ENCODE data around the gene PXT1.
"Not testable (repeated sequence)": the region's sequence is repeated elsewhere in the genome, so short reads cannot be mapped to it uniquely, and the experiment has no call there.

Gene PXT1

GRCh38 chr6:36442671-36443470, at the start of gene PXT1, which contains the start of gene KCTD20:
Gene PXT1 (minus strand): TSS chr6:36442854. CDS start chr6:36426082, 16,772 bp downstream.
Gene KCTD20 (plus strand): TSS chr6:36443000. CDS start chr6:36470098, 27,098 bp downstream.
- peak; percentile 61 for DNase-seq (ENCODE audit: low read depth)

- DNase-seq (ENCODE audit: low read depth), result no peak
Observed at GRCh38 chr6:36492092-36492491, 49.4 kb upstream of the PXT1 start.

DNA sequence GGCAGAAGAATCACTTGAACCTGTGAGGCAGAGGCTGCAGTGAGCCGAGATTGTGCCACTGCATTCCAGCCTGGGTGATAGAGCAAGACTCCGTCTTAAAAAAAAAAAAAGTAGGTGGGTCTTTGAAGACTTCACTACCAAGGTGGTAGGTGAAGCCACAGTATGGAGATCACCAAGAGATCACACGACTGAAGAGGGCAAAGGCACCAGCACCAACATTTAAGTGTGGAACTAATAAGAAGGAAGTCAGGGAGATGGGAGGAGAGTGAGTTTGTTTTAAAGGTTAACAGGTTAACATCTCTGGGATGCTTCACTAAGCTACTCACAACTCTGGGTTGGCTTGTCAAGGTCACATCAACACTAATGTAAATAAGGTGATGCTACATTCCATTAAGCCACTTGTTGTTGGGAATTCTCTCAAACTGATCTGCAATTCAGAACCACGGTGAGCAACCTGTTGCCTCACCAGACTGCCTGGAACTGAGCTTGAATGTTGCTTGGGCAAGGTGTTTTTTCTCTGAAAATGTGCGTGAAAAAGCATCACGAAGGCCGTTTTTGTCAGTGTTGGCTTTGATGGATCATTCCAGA, 48.8 kb upstream of the PXT1 start:
- no peak for DNase-seq (ENCODE audit: low read depth)

DNA sequence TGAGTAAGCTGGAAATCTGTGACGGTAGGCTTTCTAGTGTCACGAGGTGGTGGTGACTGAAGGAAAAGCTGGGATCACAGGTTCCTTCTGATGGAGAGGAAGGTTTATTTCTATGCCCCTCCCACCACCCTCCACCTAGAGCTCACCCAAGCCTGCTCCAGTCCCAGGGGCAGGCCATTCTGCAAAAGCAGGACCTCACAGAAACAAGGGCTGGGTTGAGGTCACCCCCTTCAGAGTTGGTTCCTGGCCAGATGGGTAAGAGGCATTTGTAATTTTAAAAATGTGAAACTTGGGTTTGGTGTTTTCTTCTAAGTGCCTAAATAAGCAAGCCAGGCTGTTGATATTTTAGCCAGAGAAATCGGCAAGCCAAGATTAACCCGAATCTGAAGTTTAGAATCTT, 46.8 kb upstream of the PXT1 start:
- DNase-seq (ENCODE audit: low read depth), result no peak

GRCh38 chr6:36488221-36488620, 45.6 kb upstream of the PXT1 start:
- no peak for DNase-seq (ENCODE audit: low read depth)

DNA sequence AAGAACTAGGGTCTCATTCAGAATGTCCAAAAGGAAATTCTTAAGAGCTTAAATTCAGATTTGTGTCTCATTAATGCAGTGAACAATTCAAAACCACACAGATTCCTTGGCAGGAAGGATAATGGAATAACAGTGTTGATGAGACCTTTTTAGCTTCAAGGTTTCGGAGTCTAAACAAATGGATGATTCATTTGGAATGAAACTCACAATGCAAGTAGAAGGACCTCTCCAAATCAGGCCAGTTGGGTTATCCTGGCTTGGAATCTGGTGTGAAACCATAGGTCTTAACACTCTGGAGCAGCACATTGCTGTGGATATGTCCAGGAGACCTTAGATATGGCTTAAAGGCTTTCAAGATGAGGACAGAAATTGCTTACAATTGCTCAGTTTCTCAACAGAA, 45.0 kb upstream of the PXT1 start:
- no peak for DNase-seq (ENCODE audit: low read depth)

- no peak for DNase-seq (ENCODE audit: low read depth)
Observed at GRCh38 chr6:36484736-36485135, 42.1 kb upstream of the PXT1 start.

- DNase-seq (ENCODE audit: low read depth), result not testable (repeated sequence)
Observed at GRCh38 chr6:36483326-36483725, 40.7 kb upstream of the PXT1 start.

GRCh38 chr6:36479256-36479655, 36.6 kb upstream of the PXT1 start:
- DNase-seq (ENCODE audit: low read depth), result no peak

DNA sequence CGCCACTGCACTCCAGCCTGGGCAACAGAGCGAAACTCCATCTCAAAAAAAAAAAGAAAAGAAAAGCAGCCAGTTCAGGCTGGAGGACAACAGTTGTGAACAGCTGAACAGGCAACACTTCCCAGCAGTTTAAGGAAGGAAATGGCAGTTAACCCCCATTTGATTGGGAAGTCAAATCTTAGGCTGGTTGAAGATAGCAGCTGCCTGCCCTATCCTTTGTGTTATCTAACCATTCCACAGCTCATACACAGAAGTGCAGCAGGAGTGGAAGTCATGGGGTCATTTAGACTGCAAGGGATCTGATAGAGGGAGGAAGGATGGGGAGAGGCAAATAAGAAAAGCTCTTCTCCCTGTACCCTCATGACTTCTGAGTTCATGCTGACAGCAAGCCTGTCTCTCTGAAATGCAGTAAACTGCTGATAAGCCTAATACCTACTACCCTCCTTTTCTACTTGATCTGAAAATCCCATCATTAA, 35.4 kb upstream of the PXT1 start:
- no peak for DNase-seq (ENCODE audit: low read depth)

GRCh38 chr6:36469946-36470345, 27.3 kb upstream of the PXT1 start:
- no peak for DNase-seq (ENCODE audit: low read depth)

- no peak for DNase-seq (ENCODE audit: low read depth)
Observed at GRCh38 chr6:36469148-36469661, 26.6 kb upstream of the PXT1 start.

- DNase-seq (ENCODE audit: low read depth), result no peak
Observed at GRCh38 chr6:36467625-36468024, 25.0 kb upstream of the PXT1 start.

- DNase-seq (ENCODE audit: low read depth), result no peak
Observed at GRCh38 chr6:36464233-36464632, 21.6 kb upstream of the PXT1 start.

GRCh38 chr6:36463676-36464075, 21.0 kb upstream of the PXT1 start:
- no peak for DNase-seq (ENCODE audit: low read depth)

GRCh38 chr6:36461646-36462045, 19.0 kb upstream of the PXT1 start:
- DNase-seq (ENCODE audit: low read depth), result no peak

DNA sequence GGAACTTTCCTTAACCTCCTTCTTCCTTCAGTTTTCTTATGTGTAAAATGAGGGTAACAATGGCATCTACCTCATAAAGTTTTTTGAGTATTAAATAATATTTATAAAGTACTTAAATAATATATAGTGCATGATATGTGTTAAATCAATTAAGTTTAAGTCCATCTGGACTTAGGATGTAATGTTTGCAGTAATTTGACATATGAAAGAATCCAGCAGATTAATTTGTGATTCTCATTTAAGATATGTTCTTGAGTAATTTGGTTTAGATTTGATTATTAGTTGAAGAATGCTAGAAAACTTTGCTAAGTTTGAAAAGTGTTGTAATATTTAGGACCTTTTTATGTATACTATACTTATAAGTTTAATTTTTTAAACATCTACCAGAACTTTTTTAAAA, 18.3 kb upstream of the PXT1 start:
- DNase-seq (ENCODE audit: low read depth), result no peak

DNA sequence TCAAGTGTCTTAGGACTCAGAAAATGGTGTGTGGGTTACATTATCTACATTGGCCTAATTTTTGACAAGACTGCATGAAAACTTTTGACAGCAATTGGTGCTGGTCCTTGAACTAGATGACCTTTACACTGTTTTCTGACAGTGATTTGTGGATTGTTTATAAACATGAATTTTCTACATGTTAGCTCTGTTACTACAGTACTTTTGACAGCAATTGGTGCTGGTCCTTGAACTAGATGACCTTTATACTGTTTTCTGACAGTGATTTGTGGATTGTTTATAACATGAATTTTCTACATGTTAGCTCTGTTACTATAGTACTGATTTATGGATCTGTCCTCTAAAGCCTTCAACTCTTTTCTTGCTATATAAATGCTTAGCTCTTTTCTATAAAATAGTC, 16.8 kb upstream of the PXT1 start:
- no peak for DNase-seq (ENCODE audit: low read depth)

DNA sequence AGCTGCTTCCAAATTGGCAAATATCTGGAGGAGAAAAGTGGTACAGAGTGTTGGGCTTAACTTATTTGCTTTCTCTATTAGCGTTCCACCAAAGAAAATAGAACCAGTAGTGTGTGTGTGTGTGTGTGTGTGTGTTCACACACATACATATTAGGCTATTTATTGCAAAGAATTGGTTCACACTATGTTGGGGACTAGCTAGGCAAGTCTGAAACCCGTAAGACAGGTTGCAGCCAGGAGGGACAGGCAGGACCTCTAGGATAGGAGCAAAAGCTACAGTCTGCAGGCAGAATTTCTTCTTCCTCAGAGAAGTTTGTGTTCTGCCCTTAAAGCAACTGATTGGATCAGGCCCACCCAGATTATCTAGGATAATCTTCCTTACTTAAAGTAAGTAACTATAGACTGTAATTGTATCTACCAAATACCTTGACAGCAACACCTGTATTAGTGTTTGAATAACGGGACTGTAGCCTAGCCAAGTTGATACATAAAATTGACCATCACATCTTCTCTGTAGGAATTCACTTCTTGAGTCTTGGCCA, 12.9 kb upstream of the PXT1 start:
- DNase-seq (ENCODE audit: low read depth), result no peak

DNA sequence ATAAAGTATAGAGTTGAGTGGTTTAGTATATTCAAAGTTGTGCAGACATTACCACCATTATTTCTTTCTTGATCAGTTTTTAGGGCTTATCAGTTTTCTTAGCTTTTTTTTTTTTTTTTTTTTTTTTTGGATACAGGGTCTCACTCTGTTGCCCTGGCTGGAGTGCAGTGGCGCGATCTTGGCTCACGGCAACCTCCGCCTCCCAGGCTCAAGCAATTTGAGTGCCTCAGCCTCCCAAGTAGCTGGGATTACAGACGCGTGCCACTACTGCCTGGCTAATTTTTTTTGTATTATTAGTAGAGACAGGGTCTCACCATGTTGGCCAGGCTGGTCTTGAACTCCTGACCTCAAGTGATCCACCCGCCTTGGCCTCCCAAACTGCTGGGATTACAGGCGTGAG, 10.2 kb upstream of the PXT1 start:
- DNase-seq (ENCODE audit: low read depth), result not testable (repeated sequence)

DNA sequence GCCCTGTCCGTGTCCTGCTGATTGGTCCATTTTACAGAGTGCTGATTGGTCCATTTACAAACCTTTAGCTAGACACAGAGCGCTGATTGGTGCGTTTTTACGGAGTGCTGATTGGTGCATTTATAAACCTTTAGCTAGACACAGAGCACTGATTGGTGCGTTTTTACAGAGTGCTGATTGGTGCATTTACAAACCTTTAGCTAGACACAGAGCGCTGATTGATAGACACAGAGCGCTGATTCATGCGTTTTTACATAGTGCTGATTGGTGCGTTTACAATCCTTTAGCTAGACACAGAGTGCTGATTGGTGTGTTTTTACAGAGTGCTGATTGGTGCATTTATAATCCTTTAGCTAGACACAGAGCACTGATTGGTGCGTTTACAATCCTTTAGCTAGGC, 6.5 kb upstream of the PXT1 start:
- DNase-seq (ENCODE audit: low read depth), result not testable (repeated sequence)

GRCh38 chr6:36445621-36446020, 3.0 kb upstream of the PXT1 start:
- no peak for DNase-seq (ENCODE audit: low read depth)

DNA sequence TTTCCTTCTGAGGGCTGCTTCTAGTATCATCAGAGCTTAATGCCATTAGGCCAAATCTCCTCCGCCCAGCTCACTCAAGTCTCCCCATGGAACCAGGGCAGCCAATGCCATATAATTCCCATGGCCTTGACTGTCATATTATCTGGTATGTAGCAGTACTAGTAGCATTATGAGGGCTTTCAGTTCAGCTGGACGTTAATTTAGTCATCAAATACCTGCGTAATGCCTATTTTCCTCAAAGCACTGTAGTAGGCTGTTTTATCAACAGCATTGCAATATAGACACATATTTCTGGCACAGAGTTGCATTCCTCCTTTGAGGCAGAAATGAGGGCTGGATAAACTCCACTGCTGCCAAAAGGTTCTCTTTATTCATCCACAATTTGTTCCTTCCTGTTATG, 1.8 kb upstream of the PXT1 start:
- no peak for DNase-seq (ENCODE audit: low read depth)
